HEK293T (cell line): ENCODE results near the gene PREX1.

Experiments used
- CTCF ChIA-PET: fragments of 350-600 bp; formaldehyde crosslinking; extraction: SDS; loops from one replicate; lab custom pipeline; 2021; ENCODE audit warnings: antibody characterized with exemption, inconsistent platforms; lab: Yijun Ruan, JAX
- POLR2A ChIA-PET: fragments of 350-600 bp; formaldehyde crosslinking; extraction: SDS; loops from one replicate; lab custom pipeline; 2020; ENCODE audit warnings: antibody characterized with exemption, inconsistent platforms; lab: Yijun Ruan, JAX
- DNase-seq: peaks from one replicate; pipeline ENCODE4 v3.0.0; 2012; ENCODE audit warnings: mixed read lengths; ENCODE audit errors: extremely low spot score
- ARNT ChIP-seq: fragments of 450-650 bp; IDR thresholded peaks from 2 replicates; pipeline ENCODE4 v1.6.1; 2017; ENCODE audit warnings: mild to moderate bottlenecking
- BHLHE40 ChIP-seq: fragments of 450-650 bp; IDR thresholded peaks from 2 replicates; pipeline ENCODE4 v1.6.1; 2016; ENCODE audit warnings: mild to moderate bottlenecking, moderate library complexity, borderline replicate concordance
- CTBP1 ChIP-seq: fragments of 450-650 bp; IDR thresholded peaks from 2 replicates; pipeline ENCODE4 v1.6.1; 2016; ENCODE audit warnings: borderline replicate concordance
- ELF4 ChIP-seq: fragments of 450-650 bp; IDR thresholded peaks from 2 replicates; pipeline ENCODE4 v1.6.1; 2017; ENCODE audit warnings: antibody characterized with exemption
- FOXA1 ChIP-seq: fragments of 450-650 bp; IDR thresholded peaks from 2 replicates; pipeline ENCODE4 v1.6.1; 2016; ENCODE audit warnings: mild to moderate bottlenecking
- FOXK2 ChIP-seq: fragments of 450-650 bp; IDR thresholded peaks from 2 replicates; pipeline ENCODE4 v1.6.1; 2016; ENCODE audit warnings: mild to moderate bottlenecking
- FOXM1 ChIP-seq: fragments of 450-650 bp; IDR thresholded peaks from 2 replicates; pipeline ENCODE4 v1.6.1; 2017; ENCODE audit warnings: mild to moderate bottlenecking, borderline replicate concordance
- HDGF ChIP-seq: fragments of 450-650 bp; IDR thresholded peaks from 2 replicates; pipeline ENCODE4 v1.6.1; 2017; ENCODE audit warnings: antibody characterized with exemption, borderline replicate concordance
- L3MBTL2 ChIP-seq: fragments of 450-650 bp; conservative IDR thresholded peaks from 2 replicates; pipeline ENCODE4 v1.6.1; 2016; ENCODE audit warnings: mild to moderate bottlenecking
- LEF1 ChIP-seq: fragments of 450-650 bp; IDR thresholded peaks from 2 replicates; pipeline ENCODE4 v1.6.1; 2017; ENCODE audit warnings: mild to moderate bottlenecking, borderline replicate concordance
- NFRKB ChIP-seq: fragments of 450-650 bp; IDR thresholded peaks from 2 replicates; pipeline ENCODE4 v1.6.1; 2016; ENCODE audit warnings: mild to moderate bottlenecking, moderate library complexity
- SP1 ChIP-seq: fragments of 450-650 bp; IDR thresholded peaks from 2 replicates; pipeline ENCODE4 v1.6.1; 2017
- SUZ12 ChIP-seq: fragments of 450-650 bp; IDR thresholded peaks from 2 replicates; pipeline ENCODE4 v1.6.1; 2016; ENCODE audit warnings: mild to moderate bottlenecking
- TARDBP ChIP-seq: fragments of 450-650 bp; IDR thresholded peaks from 2 replicates; pipeline ENCODE4 v1.6.1; 2016
- ZNF384 ChIP-seq: fragments of 450-650 bp; IDR thresholded peaks from 2 replicates; pipeline ENCODE4 v1.6.1; 2016
- TF ChIP-seq, protein P1 (sequence below): fragments of 450-650 bp; IDR thresholded peaks from 2 replicates; pipeline ENCODE4 v1.6.1; 2016

The PREX1 gene

DNA sequence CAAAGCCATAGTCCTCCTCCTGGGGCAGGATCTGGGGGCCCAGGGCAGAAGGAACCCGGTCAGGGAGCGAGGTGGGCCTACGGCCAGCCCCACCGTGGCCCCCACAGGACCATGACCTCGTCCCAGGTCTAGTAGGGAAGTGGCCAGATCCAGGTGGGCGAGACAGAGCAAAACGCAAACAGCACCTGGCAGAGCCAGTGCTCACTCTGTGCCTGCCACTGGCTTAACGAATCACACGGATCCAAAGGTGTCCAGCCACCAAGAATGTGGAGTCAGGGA, 169.7 kb downstream of the PREX1 start:
- ChIA-PET POLR2A (interaction anchor here (0.7 to 1.3 kb wide), 2 partner anchors 219 to 248 kb away, joined by 3 to 5 read pairs; no protein-coding TSS in a partner anchor), CTCF (interaction anchor here (0.5 to 1.4 kb wide), 9 partner anchors 16 to 548 kb away, joined by 3 to 26 read pairs (median 4); no protein-coding TSS in a partner anchor)
- no peak for DNase-seq
- no peak for TF ChIP-seq L3MBTL2
- no peak for TF ChIP-seq CTBP1
- TF ChIP-seq LEF1, result no peak
- TF ChIP-seq ZNF384, result no peak
- TF ChIP-seq NFRKB, result no peak
- TF ChIP-seq FOXM1, result no peak
- no peak for TF ChIP-seq FOXK2
- TF ChIP-seq BHLHE40, result no peak
- no peak for TF ChIP-seq SP1
- no peak for TF ChIP-seq ARNT
- no peak for TF ChIP-seq TARDBP
- TF ChIP-seq ELF4, result no peak
- TF ChIP-seq SUZ12, result no peak

DNA sequence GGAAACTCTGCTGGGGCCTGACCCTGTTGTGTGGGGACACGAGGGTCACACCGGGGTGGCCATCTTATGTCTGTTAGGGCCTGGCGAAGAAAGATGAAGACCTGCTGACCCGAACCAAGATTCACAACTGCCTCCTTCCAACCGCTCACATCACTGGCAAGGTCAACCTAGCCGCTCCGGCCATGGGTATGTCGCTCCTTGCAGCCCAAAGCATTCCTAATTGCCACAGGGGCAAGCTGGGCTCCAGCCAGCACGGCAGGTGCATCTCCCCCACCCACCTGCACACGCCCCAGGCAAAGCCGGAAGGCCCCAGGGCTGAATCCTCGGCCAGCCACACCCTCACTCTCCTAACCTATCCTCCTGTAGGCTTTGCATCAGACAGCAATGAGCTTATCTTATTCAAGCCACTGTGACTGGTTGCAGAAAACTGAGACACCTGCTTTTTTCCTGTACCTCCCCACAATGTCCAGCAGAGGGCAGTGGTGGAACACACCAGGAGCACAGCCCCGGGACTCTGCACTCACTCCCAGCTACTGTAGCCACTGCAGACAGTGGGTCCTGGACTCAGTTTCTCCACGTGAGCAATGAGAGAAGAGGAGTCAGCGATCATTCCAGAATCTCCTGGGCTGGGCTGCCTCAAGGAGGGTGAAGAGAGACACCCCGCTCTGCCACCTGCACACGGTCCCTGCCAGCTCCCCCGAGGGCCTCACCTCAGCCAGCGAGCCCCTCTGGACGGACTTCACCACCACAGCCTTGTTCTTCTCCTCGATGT, 170.2 kb downstream of the PREX1 start:
- POLR2A ChIA-PET, result interaction anchor here (0.7 to 1.3 kb wide), 2 partner anchors 219 to 249 kb away, joined by 3 to 5 read pairs; no protein-coding TSS in a partner anchor
- TF ChIP-seq ZNF384, result 0 out of 2 replicates have a peak, but pooled peaks have one; percentile 22
- no peak for TF ChIP-seq ARNT
- DNase-seq, result peak; percentile 86
- CTCF ChIA-PET, result interaction anchor here (0.5 to 1.4 kb wide), 23 partner anchors 10 to 548 kb away, joined by 3 to 26 read pairs (median 3); partner anchors contain the start of gene PREX1

DNA sequence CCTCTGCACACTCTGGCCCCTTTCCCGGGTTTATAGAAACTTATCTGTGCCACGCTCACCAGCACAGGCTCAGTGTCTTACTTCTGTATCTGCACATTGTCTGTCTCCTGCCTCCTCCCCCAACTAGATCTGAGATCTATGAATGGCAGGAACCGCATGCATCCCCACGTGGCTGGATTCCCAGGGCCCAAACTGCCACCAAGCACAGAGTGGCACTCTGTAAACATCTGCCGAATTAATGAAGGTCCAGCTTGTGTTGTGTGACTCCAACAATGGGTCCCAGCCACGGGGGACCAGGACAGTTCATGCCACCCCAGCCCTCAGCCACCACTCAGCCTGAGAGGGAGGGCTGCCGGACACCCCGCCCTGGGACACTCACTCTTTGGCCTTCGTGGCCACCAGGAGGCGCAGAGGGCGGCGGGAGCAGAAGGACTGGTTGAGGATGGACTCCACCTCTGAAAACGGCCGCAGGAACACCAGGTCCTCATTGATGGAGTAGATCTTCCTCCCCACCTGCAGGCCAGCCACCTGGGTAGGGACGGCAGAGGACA, 171.1 kb downstream of the PREX1 start:
- TF ChIP-seq ARNT (no peak), L3MBTL2 (no peak), HDGF (no peak), ZNF384 (no peak), NFRKB (no peak), ELF4 (no peak), FOXM1 (no peak), LEF1 (no peak), SP1 (no peak), BHLHE40 (no peak)
- TF ChIP-seq, protein P1, sequence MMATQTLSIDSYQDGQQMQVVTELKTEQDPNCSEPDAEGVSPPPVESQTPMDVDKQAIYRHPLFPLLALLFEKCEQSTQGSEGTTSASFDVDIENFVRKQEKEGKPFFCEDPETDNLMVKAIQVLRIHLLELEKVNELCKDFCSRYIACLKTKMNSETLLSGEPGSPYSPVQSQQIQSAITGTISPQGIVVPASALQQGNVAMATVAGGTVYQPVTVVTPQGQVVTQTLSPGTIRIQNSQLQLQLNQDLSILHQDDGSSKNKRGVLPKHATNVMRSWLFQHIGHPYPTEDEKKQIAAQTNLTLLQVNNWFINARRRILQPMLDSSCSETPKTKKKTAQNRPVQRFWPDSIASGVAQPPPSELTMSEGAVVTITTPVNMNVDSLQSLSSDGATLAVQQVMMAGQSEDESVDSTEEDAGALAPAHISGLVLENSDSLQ, result no peak
- DNase-seq, result peak; percentile 68
- ChIA-PET CTCF (interaction anchor here (0.6 to 1.4 kb wide), 9 partner anchors 11 to 580 kb away, joined by 3 to 26 read pairs (median 3); no protein-coding TSS in a partner anchor), POLR2A (no interaction called here)

DNA sequence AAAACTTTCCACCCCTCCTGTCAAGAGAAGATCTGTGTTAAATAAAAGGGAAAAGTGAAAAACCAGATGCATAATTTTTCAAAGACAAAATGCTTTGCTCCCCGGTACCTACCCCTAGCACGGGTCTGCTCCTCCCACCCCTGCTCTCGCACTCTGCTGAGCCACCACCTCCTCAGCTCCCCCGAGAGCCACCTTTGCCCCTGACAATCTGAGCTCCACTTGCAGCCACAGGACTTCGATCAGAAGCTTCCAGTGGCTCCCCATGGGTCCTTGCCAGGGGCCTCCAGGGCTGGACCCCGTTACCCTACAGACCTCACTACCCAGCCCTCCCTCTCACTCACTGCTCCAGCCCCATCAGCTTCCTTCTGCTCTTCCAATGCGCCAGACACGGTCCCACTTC, 171.7 kb downstream of the PREX1 start:
- TF ChIP-seq ARNT (no peak), L3MBTL2 (no peak), BHLHE40 (no peak), SP1 (no peak), HDGF (no peak), ELF4 (no peak), ZNF384 (no peak), FOXA1 (no peak), NFRKB (no peak), TARDBP (no peak), LEF1 (no peak), FOXM1 (no peak), SUZ12 (no peak), FOXK2 (no peak)
- TF ChIP-seq, protein P1, result no peak
- ChIA-PET POLR2A (interaction anchor here (0.7 kb wide), 1 partner anchor 18 kb away, joined by 3 read pairs; no protein-coding TSS in a partner anchor), CTCF (interaction anchor here (0.6 kb wide), 1 partner anchor 581 kb away, joined by 3 read pairs; no protein-coding TSS in a partner anchor)
- no peak for DNase-seq

DNA sequence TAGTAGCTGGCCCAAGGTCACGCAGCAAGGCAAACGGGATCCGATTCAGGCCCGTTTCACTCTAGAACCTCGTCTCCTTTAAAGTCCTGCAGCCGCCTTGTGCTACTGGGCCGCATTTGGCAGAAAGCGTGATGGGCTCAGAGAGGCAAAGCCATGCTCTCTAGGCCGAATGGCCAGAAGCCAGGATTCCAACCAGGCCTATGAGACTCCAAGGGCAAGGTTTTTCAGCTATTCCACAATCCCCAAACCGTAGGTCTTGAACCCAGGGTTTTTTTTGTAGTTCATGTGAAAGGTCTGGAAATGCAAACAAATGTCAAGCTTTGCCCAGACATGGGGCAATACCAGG, 174.1 kb downstream of the PREX1 start:
- no peak for TF ChIP-seq NFRKB
- no peak for DNase-seq
- ChIA-PET POLR2A (no interaction called here), CTCF (no interaction called here)

DNA sequence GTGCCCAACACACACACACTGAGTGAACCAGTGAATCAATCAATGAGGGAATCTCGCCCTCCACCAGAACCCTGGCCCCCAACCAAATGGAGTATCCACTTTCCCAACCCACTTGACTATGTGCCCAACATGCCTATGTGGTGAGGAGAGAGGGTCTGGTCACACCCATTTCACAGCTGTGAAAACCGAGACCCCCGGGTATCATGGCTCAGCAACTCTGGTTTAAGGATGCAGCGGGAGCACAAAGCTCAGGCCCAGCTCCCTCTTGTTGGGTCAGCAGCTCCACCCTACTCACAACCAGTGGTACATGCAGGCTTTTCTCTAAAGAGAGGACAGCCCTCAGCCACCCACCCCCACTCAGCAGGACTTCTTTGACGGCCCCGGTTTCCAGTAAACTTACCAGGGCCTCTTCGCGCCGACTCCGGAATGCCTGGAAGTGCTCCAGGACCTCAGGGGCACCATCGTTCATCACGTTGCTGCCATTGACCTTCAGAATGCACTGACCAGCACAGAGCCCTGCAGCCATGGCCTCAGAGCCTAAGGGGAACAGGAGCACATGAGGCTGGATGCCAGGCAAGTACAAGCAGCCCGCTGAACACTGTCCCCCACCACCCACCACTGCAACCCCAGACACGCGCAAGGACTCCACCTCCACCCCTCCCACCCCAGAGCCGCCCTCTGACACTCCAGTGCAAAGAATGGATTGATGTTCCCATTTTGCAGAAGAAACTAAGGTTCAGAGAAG, 174.7 kb downstream of the PREX1 start:
- POLR2A ChIA-PET, result no interaction called here
- CTCF ChIA-PET, result no interaction called here
- TF ChIP-seq FOXM1 (no peak), HDGF (no peak), SP1 (no peak), FOXK2 (no peak), FOXA1 (no peak), SUZ12 (no peak), TARDBP (no peak), ARNT (no peak), ELF4 (no peak), CTBP1 (no peak), ZNF384 (no peak), LEF1 (no peak), NFRKB (no peak), BHLHE40 (no peak), L3MBTL2 (no peak)
- TF ChIP-seq, protein P1, result no peak
- DNase-seq, result no peak
